NCI-H446 treated with DMSO at 0.1 percent for 48 hours (cell line): ENCODE results near the gene DYNLRB1.

Experiments used
- DNase-seq: peaks from one replicate; lab custom pipeline; 2025; lab: John Stamatoyannopoulos, UW

Gene DYNLRB1

GRCh38 chr20:34579191-34579978 lies 63.2 kb downstream of the DYNLRB1 start:
- DNase-seq: peak; percentile 45

- DNase-seq: no peak
Measured at GRCh38 chr20:34579979-34580940, 64.0 kb downstream of the DYNLRB1 start.

GRCh38 chr20:34581341-34582184 lies 65.3 kb downstream of the DYNLRB1 start:
- peak; percentile 42 for DNase-seq

GRCh38 chr20:34582221-34582620 lies 66.0 kb downstream of the DYNLRB1 start:
- DNase-seq: no peak

- DNase-seq: no peak
Measured at GRCh38 chr20:34582911-34583310, 66.7 kb downstream of the DYNLRB1 start.

- DNase-seq: no peak
Measured at GRCh38 chr20:34583544-34583943, 67.3 kb downstream of the DYNLRB1 start.

- DNase-seq: no peak
Measured at GRCh38 chr20:34585019-34585418, 68.8 kb downstream of the DYNLRB1 start.

GRCh38 chr20:34586488-34587163 lies 70.4 kb downstream of the DYNLRB1 start:
- DNase-seq: no peak
